K562 (cell line): ENCODE results near the gene CNKSR3. TPM values are rescaled to one million over a fixed set of nuclear protein-coding genes. Genes with fewer than 3 reads are reported as not detected.
A peak's percentile ranks its signal among the peaks of the same experiment; 100 is the strongest.

Source experiments
- E2F6 ChIP-seq, 2 experiments: IDR thresholded peaks; 2 replicates each; pipeline ENCODE4 v1.6.1; 2011; ENCODE audit warnings: borderline replicate concordance in 1 of 2, control low read depth in 1 of 2, low read depth in 1 of 2, low read length in 1 of 2, mild to moderate bottlenecking in 1 of 2, mixed read lengths in 1 of 2, moderate library complexity in 1 of 2; ENCODE audit not compliant: insufficient read depth in 1 of 2, insufficient read length in 1 of 2, poor library complexity in 1 of 2, severe bottlenecking in 1 of 2; ENCODE audit errors: extremely low read depth in 1 of 2
- GATAD2B ChIP-seq: fragments of 450-650 bp; IDR thresholded peaks from 2 replicates; pipeline ENCODE4 v1.6.1; 2017; ENCODE audit warnings: mild to moderate bottlenecking, borderline replicate concordance
- NFIC ChIP-seq: fragments of 450-650 bp; IDR thresholded peaks from 2 replicates; pipeline ENCODE4 v1.6.1; 2017; ENCODE audit warnings: mild to moderate bottlenecking, inconsistent platforms
- PRDM10 ChIP-seq: fragments of 450-650 bp; IDR thresholded peaks from 2 replicates; pipeline ENCODE4 v1.6.1; 2018; ENCODE audit not compliant: partially characterized antibody
- SMAD4 ChIP-seq: fragments of 250-450 bp; sonication (Bioruptor Pico); conservative IDR thresholded peaks from 2 replicates; pipeline ENCODE4 v1.8.0; 2021; ENCODE audit warnings: inconsistent platforms, mild to moderate bottlenecking, moderate library complexity
- SRF ChIP-seq, 2 experiments: fragments of 250-450, 450-650 bp in 1 of 2; sonication (Bioruptor Pico) in 1 of 2; sonication (generic) in 1 of 2; formaldehyde crosslinking; IDR thresholded peaks; 2 replicates each; pipeline versions ENCODE4 v1.5.0 to v1.5.1; 2020 to 2022; ENCODE audit warnings: mild to moderate bottlenecking in 1 of 2, missing genetic modification reagents in 1 of 2
- ZBTB40 ChIP-seq, 2 experiments: fragments of 450-650 bp in 1 of 2; sonication (generic) in 1 of 2; formaldehyde crosslinking in 1 of 2; IDR thresholded peaks; 2 replicates each; pipeline versions ENCODE4 v1.7.1 to v1.9.0; 2016 to 2022; ENCODE audit warnings: inconsistent platforms in 1 of 2, mild to moderate bottlenecking in 1 of 2, missing genetic modification reagents in 1 of 2
- ZEB2 ChIP-seq: fragments of 450-650 bp; IDR thresholded peaks from 2 replicates; pipeline ENCODE4 v1.6.1; 2016
- ZFX ChIP-seq: sonication (generic); formaldehyde crosslinking; IDR thresholded peaks from 2 replicates; pipeline ENCODE4 v1.8.0; 2022; ENCODE audit warnings: mild to moderate bottlenecking, missing genetic modification reagents, moderate library complexity
- polyA plus RNA-seq, 8 experiments: library from polyadenylated mRNA; depleted of rRNA in 4 of 8; stranded (reverse) in 5 of 8; unstranded in 3 of 8; fragments of >200 nt; fragmentation: Nextera tagmentation in 2 of 8; fragmentation: Illumina TruSeq in 1 of 8; extraction: Ambion mirVana in 2 of 8; extraction: Trizol in 1 of 8; gene quantifications; 2 replicates each; pipeline versions ENCODE4 v1.2.1 to v1.2.3, GENCODE V29; 2011 to 2014; ENCODE audit warnings: inconsistent platforms in 1 of 8, missing spikeins in 1 of 8
- total RNA-seq, 7 experiments: library from RNA; depleted of rRNA in 6 of 7; stranded (reverse); fragments of >200 nt in 6 of 7; fragmentation: Illumina TruSeq in 2 of 7; extraction: Trizol in 2 of 7; gene quantifications; 2 replicates each; pipeline versions ENCODE4 v1.2.1 to v1.2.3, GENCODE V29; 2011 to 2021; ENCODE audit warnings: low replicate concordance in 1 of 7

CNKSR3 gene
- total and polyA plus RNA-seq, 9 of the 15 experiments (the other 6 are each of a cell fraction or from before 2014, with no cell fraction given): 4.5 to 29.6 (median 9.5) TPM

- TF ChIP-seq ZBTB40 (IDR thresholded peaks at IDR 0.05) (no peak), ZBTB40 (CRISPR knock-in tag; IDR thresholded peaks at IDR 0.05) (0 out of 2 replicates have a peak, but pooled peaks have one; percentile 24), E2F6 (IDR thresholded peaks at IDR 0.05; ENCODE audit: borderline replicate concordance in 1 of 2, extremely low read depth in 1 of 2, insufficient read depth in 1 of 2, insufficient read length in 1 of 2, low read depth in 1 of 2, low read length in 1 of 2, poor library complexity in 1 of 2, severe bottlenecking in 1 of 2) (peak; percentile 59 to 82), ZFX (CRISPR knock-in tag) (peak; percentile 67; the same call in 1 of the 2 replicates), SRF (CRISPR knock-in tag; IDR thresholded peaks at IDR 0.05) (peak in 1 of 2 experiments; percentile 25; a peak in 1 of 4 replicates), GATAD2B (0 out of 2 replicates have a peak, but pooled peaks have one; percentile 22), SMAD4 (CRISPR knock-in tag) (no peak), ZEB2 (0 out of 2 replicates have a peak, but pooled peaks have one; percentile 23), PRDM10 (peak; percentile 63), NFIC (0 out of 2 replicates have a peak, but pooled peaks have one; percentile 11)
Measured at GRCh38 chr6:154509421-154510143, 903 bp downstream of the CNKSR3 start (continued).
